Measurements from ENCODE around the gene KMT2C.
"Not testable (repeated sequence)": the region's sequence is repeated elsewhere in the genome, so short reads cannot be mapped to it uniquely, and the experiment has no call there.

KMT2C gene

GRCh38 chr7:152355474-152356057 is 80.2 kb downstream of the KMT2C start:
- Histone ChIP-seq H3K27me3 (ENCODE audit: insufficient read depth, low read depth, severe bottlenecking) (no peaks in the 10 kb centered on the region), H3K27ac (no peak overlapping the region), H3K4me3 (ENCODE audit: low read depth, low read length) (no peak overlapping the region), H3K36me3 (peaks cover 18% of the 10 kb centered on the region), H3K9me3 (ENCODE audit: severe bottlenecking) (peaks cover 4% of the 10 kb centered on the region)
- DNase-seq = no peak
- TF ChIP-seq CTCF (IDR thresholded peaks at IDR 0.05; ENCODE audit: low read depth, low read length) = no peak

DNA sequence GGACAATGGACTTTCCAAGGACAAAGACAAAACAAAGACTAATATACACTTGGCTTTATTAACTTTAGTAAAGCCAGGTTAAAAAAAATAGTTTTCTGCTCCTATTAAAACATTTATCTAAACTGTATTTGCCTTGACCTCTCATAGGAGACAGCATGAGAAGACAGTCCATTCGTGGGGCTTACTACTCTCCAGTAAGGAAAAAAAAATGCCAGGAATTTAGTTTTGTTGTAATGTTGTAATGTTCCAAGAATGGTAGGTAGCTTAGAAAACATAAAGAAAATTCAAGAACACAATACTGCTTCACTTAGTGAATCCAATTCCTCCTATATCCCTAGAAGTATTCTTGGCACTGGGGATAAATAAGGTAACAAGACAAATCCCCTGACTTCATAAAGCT is 81.7 kb downstream of the KMT2C start:
- no peak for DNase-seq
- Histone ChIP-seq H3K4me3 (ENCODE audit: low read depth, low read length) (no peak overlapping the region), H3K27ac (no peak overlapping the region), H3K27me3 (ENCODE audit: insufficient read depth, low read depth, severe bottlenecking) (no peaks in the 10 kb centered on the region), H3K9me3 (ENCODE audit: severe bottlenecking) (peaks cover 4% of the 10 kb centered on the region), H3K36me3 (peaks cover 29% of the 10 kb centered on the region)
- no peak for TF ChIP-seq CTCF (IDR thresholded peaks at IDR 0.05; ENCODE audit: low read depth, low read length)

GRCh38 chr7:152353281-152353680 is 82.5 kb downstream of the KMT2C start:
- H3K27me3 ChIP-seq (ENCODE audit: insufficient read depth, low read depth, severe bottlenecking); H3K9me3 ChIP-seq (ENCODE audit: severe bottlenecking); H3K27ac ChIP-seq; DNase-seq; H3K4me3 ChIP-seq (ENCODE audit: low read depth, low read length): not testable (repeated sequence)
- peaks cover 34% of the 10 kb centered on the region for H3K36me3 ChIP-seq

DNA sequence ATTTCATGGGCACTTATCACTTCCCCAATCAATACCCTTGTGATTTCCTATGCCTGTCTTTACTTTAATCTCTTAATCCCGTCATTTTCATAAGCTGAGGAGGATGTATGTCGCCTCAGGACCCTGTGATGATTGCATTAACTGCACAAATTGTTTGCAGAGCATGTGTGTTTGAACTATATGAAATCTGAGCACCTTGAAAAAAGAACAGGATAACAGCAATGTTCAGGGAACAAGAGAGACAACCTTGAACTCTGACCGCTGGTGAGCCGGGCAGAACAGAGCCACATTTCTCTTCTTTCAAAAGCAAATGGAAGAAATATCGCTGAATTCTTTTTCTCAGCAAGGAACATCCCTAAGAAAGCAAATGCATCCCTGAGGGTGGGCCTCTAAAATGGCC is 84.1 kb downstream of the KMT2C start:
- H3K27me3 ChIP-seq (ENCODE audit: insufficient read depth, low read depth, severe bottlenecking); DNase-seq; H3K4me3 ChIP-seq (ENCODE audit: low read depth, low read length); H3K27ac ChIP-seq; H3K9me3 ChIP-seq (ENCODE audit: severe bottlenecking): not testable (repeated sequence)
- peaks cover 36% of the 10 kb centered on the region for H3K36me3 ChIP-seq

DNA sequence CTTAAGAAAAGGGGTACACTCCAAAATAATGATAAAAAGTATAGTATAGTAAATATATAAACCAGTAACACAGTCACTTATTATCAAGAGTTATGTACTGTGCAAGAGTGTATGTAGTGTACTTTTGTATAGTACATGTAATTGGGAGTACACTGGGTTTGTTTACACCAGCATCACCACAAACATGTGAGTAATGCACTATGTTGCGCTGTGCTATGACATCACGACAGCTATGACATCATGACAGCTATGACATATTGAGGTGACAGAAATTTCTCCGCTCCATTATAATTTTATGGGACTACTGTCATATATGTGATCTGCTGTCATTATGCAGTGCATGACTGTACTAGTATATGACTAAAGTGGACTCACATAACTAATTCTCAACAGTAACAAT is 84.6 kb downstream of the KMT2C start:
- H3K27ac ChIP-seq = no peak overlapping the region
- DNase-seq = no peak
- H3K9me3 ChIP-seq (ENCODE audit: severe bottlenecking) = peaks cover 8% of the 10 kb centered on the region
- TF ChIP-seq CTCF (IDR thresholded peaks at IDR 0.05; ENCODE audit: low read depth, low read length) = no peak
- peaks cover 36% of the 10 kb centered on the region for H3K36me3 ChIP-seq
- H3K27me3 ChIP-seq (ENCODE audit: insufficient read depth, low read depth, severe bottlenecking) = no peaks in the 10 kb centered on the region
- no peak overlapping the region for H3K4me3 ChIP-seq (ENCODE audit: low read depth, low read length)

- H3K36me3 ChIP-seq = peaks cover 22% of the 10 kb centered on the region
- peaks cover 8% of the 10 kb centered on the region for H3K9me3 ChIP-seq (ENCODE audit: severe bottlenecking)
- TF ChIP-seq CTCF (IDR thresholded peaks at IDR 0.05; ENCODE audit: low read depth, low read length) = no peak
- no peaks in the 10 kb centered on the region for H3K27me3 ChIP-seq (ENCODE audit: insufficient read depth, low read depth, severe bottlenecking)
- no peak overlapping the region for H3K4me3 ChIP-seq (ENCODE audit: low read depth, low read length)
- no peak for DNase-seq
- no peak overlapping the region for H3K27ac ChIP-seq
These were observed 87.9 kb downstream of the KMT2C start for GRCh38 chr7:152347888-152348287.

GRCh38 chr7:152344253-152344652 is 91.5 kb downstream of the KMT2C start:
- H3K4me3 ChIP-seq (ENCODE audit: low read depth, low read length) = no peak overlapping the region
- H3K36me3 ChIP-seq = peaks cover 9% of the 10 kb centered on the region
- no peak overlapping the region for H3K27ac ChIP-seq
- TF ChIP-seq CTCF (IDR thresholded peaks at IDR 0.05; ENCODE audit: low read depth, low read length) = no peak
- H3K9me3 ChIP-seq (ENCODE audit: severe bottlenecking) = peaks cover 4% of the 10 kb centered on the region
- no peaks in the 10 kb centered on the region for H3K27me3 ChIP-seq (ENCODE audit: insufficient read depth, low read depth, severe bottlenecking)
- DNase-seq = no peak
